GM12891 (cell line): Measurements from ENCODE around the gene GUCY1A1.

ENCODE experiments used
- POLR2A ChIP-seq: IDR thresholded peaks from 2 replicates; pipeline ENCODE4 v1.6.1; 2011; ENCODE audit warnings: low read depth, low read length, control low read depth
- POLR2AphosphoS5 ChIP-seq: IDR thresholded peaks from 2 replicates; pipeline ENCODE4 v1.6.1; 2011; ENCODE audit warnings: low read depth, low read length, control low read depth

- TF ChIP-seq POLR2AphosphoS5 (no peak), POLR2A (no peak)
Measured at GRCh38 chr4:155688860-155689259, 22.2 kb downstream of the GUCY1A1 start.
